CD8-positive, alpha-beta memory T cell (primary cell): ENCODE data around the gene CHD9NB. TPM values are rescaled to one million over a fixed set of nuclear protein-coding genes. Genes with fewer than 3 reads are reported as not detected.
"Not testable (repeated sequence)": the region's sequence is repeated elsewhere in the genome, so short reads cannot be mapped to it uniquely, and the experiment has no call there.

ENCODE experiments used
- CTCF ChIA-PET: fragments of 350-600 bp; sonication (Branson Sonifier 250); formaldehyde crosslinking; loops from one replicate; lab custom pipeline; 2021; ENCODE audit warnings: antibody characterized with exemption; lab: Charles Lee
- POLR2A ChIA-PET: fragments of 350-600 bp; sonication (Branson Sonifier 250); formaldehyde crosslinking; loops from one replicate; lab custom pipeline; 2021; ENCODE audit warnings: antibody characterized with exemption; lab: Charles Lee
- DNase-seq, 5 donors: peaks; one replicate each; pipeline versions ENCODE4 v3.0.0 to v3.0.0-alpha.2; 2020 to 2022; ENCODE audit warnings: mixed read lengths in 1 of 5
- H3K27ac ChIP-seq: one replicate; pipeline ENCODE4 v1.7.0; 2013; ENCODE audit warnings: low read depth, mild to moderate bottlenecking, low read length, moderate library complexity
- H3K27me3 ChIP-seq: 2 replicates; pipeline ENCODE4 v1.7.0; 2013; ENCODE audit warnings: low read length, mild to moderate bottlenecking; ENCODE audit not compliant: insufficient read depth, poor library complexity, severe bottlenecking
- H3K36me3 ChIP-seq: 2 replicates; pipeline ENCODE4 v1.7.0; 2013; ENCODE audit warnings: mild to moderate bottlenecking, low read length, moderate library complexity; ENCODE audit not compliant: insufficient read depth
- H3K4me1 ChIP-seq: 2 replicates; pipeline ENCODE4 v1.7.0; 2013; ENCODE audit warnings: mild to moderate bottlenecking, low read length, moderate library complexity; ENCODE audit not compliant: insufficient read depth
- H3K4me3 ChIP-seq: 2 replicates; pipeline ENCODE4 v1.7.0; 2013; ENCODE audit warnings: mild to moderate bottlenecking, low read length
- H3K9me3 ChIP-seq: 2 replicates; pipeline ENCODE4 v1.7.0; 2013; ENCODE audit warnings: mild to moderate bottlenecking, low read length
- H3K27ac Mint-ChIP-seq, 8 donors: one replicate each; pipeline ENCODE4 v1.8.0; 2020 to 2021; ENCODE audit warnings: mixed read lengths in 8 of 8, mild to moderate bottlenecking in 6 of 8, inconsistent platforms in 3 of 8, moderate library complexity in 3 of 8
- H3K27me3 Mint-ChIP-seq, 2 donors: one replicate each; pipeline ENCODE4 v1.8.0; 2020 to 2021; ENCODE audit warnings: mixed read lengths in 2 of 2, mild to moderate bottlenecking in 1 of 2, moderate library complexity in 1 of 2
- H3K36me3 Mint-ChIP-seq, 3 donors: one replicate each; pipeline ENCODE4 v1.8.0; 2020 to 2021; ENCODE audit warnings: mixed read lengths in 3 of 3, inconsistent platforms in 1 of 3, mild to moderate bottlenecking in 1 of 3
- H3K4me1 Mint-ChIP-seq, 3 donors: one replicate each; pipeline ENCODE4 v1.8.0; 2020 to 2021; ENCODE audit warnings: mixed read lengths in 3 of 3, inconsistent platforms in 1 of 3, mild to moderate bottlenecking in 1 of 3
- H3K4me3 Mint-ChIP-seq, 7 donors: one replicate each; pipeline ENCODE4 v1.8.0; 2020 to 2021; ENCODE audit warnings: mixed read lengths in 7 of 7, mild to moderate bottlenecking in 6 of 7, moderate library complexity in 4 of 7, inconsistent platforms in 2 of 7
- H3K9me3 Mint-ChIP-seq, 5 donors: one replicate each; pipeline ENCODE4 v1.8.0; 2020 to 2022; ENCODE audit warnings: mixed read lengths in 5 of 5, mild to moderate bottlenecking in 3 of 5, moderate library complexity in 2 of 5, inconsistent platforms in 1 of 5
- polyA plus RNA-seq: library from polyadenylated mRNA; unstranded; fragments of 300-500 nt; fragmentation: Illumina TruSeq; gene quantifications from one replicate; pipeline ENCODE4 v1.2.3, GENCODE V29; 2021
- total RNA-seq, 2 experiments: library from RNA; stranded (reverse); gene quantifications; one replicate each; pipeline ENCODE4 v1.2.3, GENCODE V29; 2021

Gene CHD9NB
- total and polyA plus RNA-seq, 3 experiments from 2014 or later = 0.79 to 1.0 TPM; not detected in 1

- H3K9me3 ChIP-seq = no peaks in the 10 kb centered on the region
- no peak overlapping the region for H3K27ac ChIP-seq
- ChIA-PET POLR2A (no interaction called here), CTCF (interaction anchor here (1.0 kb wide), 1 partner anchor 20 kb away, joined by 3 read pairs; no protein-coding TSS in a partner anchor)
- Mint-ChIP-seq H3K36me3 (no peaks in the 10 kb centered on the region), H3K4me3 (no peak overlapping the region), H3K27me3 (peaks cover 10 to 43% of the 10 kb centered on the region in 2 donors), H3K9me3 (no peaks in the 10 kb centered on the region), H3K4me1 (no peaks in the 10 kb centered on the region), H3K27ac (no peak overlapping the region)
- DNase-seq = no peak
- H3K36me3 ChIP-seq = no peaks in the 10 kb centered on the region
- H3K27me3 ChIP-seq = no peaks in the 10 kb centered on the region
- H3K4me3 ChIP-seq = no peak overlapping the region
- H3K4me1 ChIP-seq = no peaks in the 10 kb centered on the region
These were observed 7.1 kb downstream of the CHD9NB start for GRCh38 chr16:53045341-53046220.

GRCh38 chr16:53043986-53044601, 8.6 kb downstream of the CHD9NB start:
- ChIA-PET CTCF (interaction anchor here (1.0 kb wide), 2 partner anchors 8 to 21 kb away, joined by 3 read pairs; no protein-coding TSS in a partner anchor), POLR2A (no interaction called here)
- H3K9me3 Mint-ChIP-seq = no peaks in the 10 kb centered on the region
- no peak overlapping the region for H3K4me3 Mint-ChIP-seq
- no peak overlapping the region for H3K27ac ChIP-seq
- no peak overlapping the region for H3K27ac Mint-ChIP-seq
- H3K36me3 Mint-ChIP-seq = no peaks in the 10 kb centered on the region
- H3K36me3 ChIP-seq = no peaks in the 10 kb centered on the region
- no peaks in the 10 kb centered on the region for H3K4me1 ChIP-seq
- no peaks in the 10 kb centered on the region for H3K9me3 ChIP-seq
- H3K4me3 ChIP-seq = no peak overlapping the region
- H3K27me3 ChIP-seq = no peaks in the 10 kb centered on the region
- DNase-seq = no peak
- H3K4me1 Mint-ChIP-seq = no peaks in the 10 kb centered on the region
- H3K27me3 Mint-ChIP-seq = peaks cover 7 to 44% of the 10 kb centered on the region in 2 donors

- H3K36me3 Mint-ChIP-seq = no peaks in the 10 kb centered on the region
- no peaks in the 10 kb centered on the region for H3K4me1 Mint-ChIP-seq
- no peak overlapping the region for H3K27ac Mint-ChIP-seq
- H3K27ac ChIP-seq = no peak overlapping the region
- H3K4me3 ChIP-seq = no peak overlapping the region
- CTCF ChIA-PET = interaction anchor here (1.0 kb wide), 1 partner anchor 8 kb away, joined by 3 read pairs; no protein-coding TSS in a partner anchor
- DNase-seq = no peak
- H3K4me3 Mint-ChIP-seq = no peak overlapping the region
- H3K36me3 ChIP-seq = no peaks in the 10 kb centered on the region
- no peaks in the 10 kb centered on the region for H3K9me3 Mint-ChIP-seq
- no peaks in the 10 kb centered on the region for H3K27me3 ChIP-seq
- no peaks in the 10 kb centered on the region for H3K9me3 ChIP-seq
- peaks cover 7 to 46% of the 10 kb centered on the region in 2 donors for H3K27me3 Mint-ChIP-seq
- no peaks in the 10 kb centered on the region for H3K4me1 ChIP-seq
- POLR2A ChIA-PET = no interaction called here
These were observed 9.3 kb downstream of the CHD9NB start for GRCh38 chr16:53043428-53043831.

GRCh38 chr16:53042235-53042701, 10.4 kb downstream of the CHD9NB start:
- no peak for DNase-seq
- no peaks in the 10 kb centered on the region for H3K36me3 ChIP-seq
- Mint-ChIP-seq H3K36me3 (no peaks in the 10 kb centered on the region), H3K4me3 (no peak overlapping the region), H3K27me3 (peaks cover 7 to 51% of the 10 kb centered on the region in 2 donors), H3K27ac (no peak overlapping the region), H3K9me3 (no peaks in the 10 kb centered on the region), H3K4me1 (no peaks in the 10 kb centered on the region)
- H3K27ac ChIP-seq = no peak overlapping the region
- H3K4me3 ChIP-seq = no peak overlapping the region
- no peaks in the 10 kb centered on the region for H3K4me1 ChIP-seq
- H3K9me3 ChIP-seq = no peaks in the 10 kb centered on the region
- no peaks in the 10 kb centered on the region for H3K27me3 ChIP-seq
- ChIA-PET CTCF (no interaction called here), POLR2A (no interaction called here)

GRCh38 chr16:53041320-53042051, 11.2 kb downstream of the CHD9NB start:
- Histone ChIP-seq H3K4me3 (no peak overlapping the region), H3K27ac (no peak overlapping the region), H3K36me3 (no peaks in the 10 kb centered on the region), H3K9me3 (no peaks in the 10 kb centered on the region), H3K4me1 (no peaks in the 10 kb centered on the region), H3K27me3 (no peaks in the 10 kb centered on the region)
- no peaks in the 10 kb centered on the region for H3K9me3 Mint-ChIP-seq
- H3K4me3 Mint-ChIP-seq = no peak overlapping the region
- ChIA-PET CTCF (no interaction called here), POLR2A (no interaction called here)
- H3K27me3 Mint-ChIP-seq = peaks cover 14 to 46% of the 10 kb centered on the region in 2 donors
- H3K36me3 Mint-ChIP-seq = no peaks in the 10 kb centered on the region
- no peaks in the 10 kb centered on the region for H3K4me1 Mint-ChIP-seq
- no peak for DNase-seq
- H3K27ac Mint-ChIP-seq = no peak overlapping the region

- Mint-ChIP-seq H3K27ac (no peak overlapping the region), H3K4me3 (peak overlapping the region in 1 of 7 donors; percentile 2)
These were observed 11.9 kb downstream of the CHD9NB start for GRCh38 chr16:53040788-53041187.

GRCh38 chr16:53036711-53037110, 16.0 kb downstream of the CHD9NB start:
- H3K4me3 ChIP-seq, CTCF ChIA-PET, H3K4me1 Mint-ChIP-seq, H3K9me3 Mint-ChIP-seq, H3K27ac Mint-ChIP-seq, DNase-seq, H3K4me1 ChIP-seq, H3K36me3 ChIP-seq, POLR2A ChIA-PET, H3K27ac ChIP-seq, H3K27me3 ChIP-seq, H3K4me3 Mint-ChIP-seq, H3K36me3 Mint-ChIP-seq, H3K9me3 ChIP-seq: not testable (repeated sequence)
- peaks cover 19 to 45% of the 10 kb centered on the region in 2 donors for H3K27me3 Mint-ChIP-seq

More at GRCh38 chr16:53040788-53041187, 11.9 kb downstream of the CHD9NB start:
- H3K27me3 ChIP-seq = no peaks in the 10 kb centered on the region
- H3K36me3 ChIP-seq = no peaks in the 10 kb centered on the region
- no peak overlapping the region for H3K27ac ChIP-seq
- H3K4me3 ChIP-seq = no peak overlapping the region
- POLR2A ChIA-PET = no interaction called here
- DNase-seq = no peak
- H3K9me3 ChIP-seq = no peaks in the 10 kb centered on the region
- Mint-ChIP-seq H3K27me3 (peaks cover 13 to 49% of the 10 kb centered on the region in 2 donors), H3K9me3 (no peaks in the 10 kb centered on the region), H3K36me3 (no peaks in the 10 kb centered on the region), H3K4me1 (no peaks in the 10 kb centered on the region)
- CTCF ChIA-PET = no interaction called here
- no peaks in the 10 kb centered on the region for H3K4me1 ChIP-seq
